Skeletal muscle satellite cell (primary cell): Measurements from ENCODE around the gene CRYBA1.

Source experiments
- H3K27me3 ChIP-seq: 2 replicates; pipeline ENCODE4 v1.7.0; 2013; ENCODE audit warnings: low read length; ENCODE audit not compliant: control insufficient read depth, insufficient read depth
- H3K36me3 ChIP-seq: 2 replicates; pipeline ENCODE4 v1.7.0; 2013; ENCODE audit warnings: mild to moderate bottlenecking, control low read depth, low read length; ENCODE audit not compliant: insufficient read depth
- H3K4me1 ChIP-seq: 2 replicates; pipeline ENCODE4 v1.7.0; 2013; ENCODE audit warnings: low read length; ENCODE audit not compliant: control insufficient read depth, insufficient read depth
- H3K4me2 ChIP-seq: 2 replicates; pipeline ENCODE4 v1.7.0; 2013; ENCODE audit warnings: mild to moderate bottlenecking, low read length
- H3K4me3 ChIP-seq: 2 replicates; pipeline ENCODE4 v1.7.0; 2013; ENCODE audit warnings: low read length
- H3K9ac ChIP-seq: 2 replicates; pipeline ENCODE4 v1.7.0; 2013; ENCODE audit warnings: mild to moderate bottlenecking, low read depth, low read length, moderate library complexity
- H3K9me3 ChIP-seq: replicated peaks from 2 replicates; pipeline ENCODE4 v1.7.0; 2013; ENCODE audit warnings: mild to moderate bottlenecking, control low read depth, low read length

CRYBA1 gene

GRCh38 chr17:29238133-29238850 lies 8.4 kb upstream of the CRYBA1 start:
- H3K9me3 ChIP-seq: no peaks in the 10 kb centered on the region
- peaks cover 38% of the 10 kb centered on the region for H3K4me1 ChIP-seq
- H3K27me3 ChIP-seq: no peaks in the 10 kb centered on the region
- H3K36me3 ChIP-seq: no peaks in the 10 kb centered on the region
- peak overlapping the region; percentile 36 for H3K4me2 ChIP-seq
- H3K4me3 ChIP-seq: peak overlapping the region; percentile 7
- H3K9ac ChIP-seq: peak overlapping the region; percentile 9

- H3K36me3 ChIP-seq: no peaks in the 10 kb centered on the region
- H3K27me3 ChIP-seq: no peaks in the 10 kb centered on the region
- H3K9me3 ChIP-seq: no peaks in the 10 kb centered on the region
- peaks cover 45% of the 10 kb centered on the region for H3K4me1 ChIP-seq
- H3K9ac ChIP-seq: peak overlapping the region; percentile 28
- peak overlapping the region; percentile 10 for H3K4me3 ChIP-seq
- peak overlapping the region; percentile 42 for H3K4me2 ChIP-seq
These were observed 6.2 kb upstream of the CRYBA1 start for GRCh38 chr17:29240477-29240876.

- H3K27me3 ChIP-seq: no peaks in the 10 kb centered on the region
- H3K4me3 ChIP-seq: no peak overlapping the region
- peaks cover 45% of the 10 kb centered on the region for H3K4me1 ChIP-seq
- H3K4me2 ChIP-seq: peak overlapping the region; percentile 53
- H3K36me3 ChIP-seq: no peaks in the 10 kb centered on the region
- H3K9me3 ChIP-seq: no peaks in the 10 kb centered on the region
- H3K9ac ChIP-seq: peak overlapping the region; percentile 33
These were observed 5.4 kb upstream of the CRYBA1 start for GRCh38 chr17:29240968-29241963.

GRCh38 chr17:29242051-29242450 lies 4.6 kb upstream of the CRYBA1 start:
- Histone ChIP-seq H3K36me3 (no peaks in the 10 kb centered on the region), H3K27me3 (no peaks in the 10 kb centered on the region), H3K9ac (no peak overlapping the region), H3K9me3 (no peaks in the 10 kb centered on the region), H3K4me1 (peaks cover 45% of the 10 kb centered on the region), H3K4me3 (no peak overlapping the region), H3K4me2 (no peak overlapping the region)

GRCh38 chr17:29242790-29243189 lies 3.9 kb upstream of the CRYBA1 start:
- Histone ChIP-seq H3K27me3 (no peaks in the 10 kb centered on the region), H3K4me2 (no peak overlapping the region), H3K9me3 (no peaks in the 10 kb centered on the region), H3K9ac (no peak overlapping the region), H3K4me3 (no peak overlapping the region), H3K4me1 (peaks cover 39% of the 10 kb centered on the region), H3K36me3 (no peaks in the 10 kb centered on the region)

- Histone ChIP-seq H3K4me3 (no peak overlapping the region), H3K9me3 (no peaks in the 10 kb centered on the region), H3K36me3 (no peaks in the 10 kb centered on the region), H3K4me2 (no peak overlapping the region), H3K27me3 (no peaks in the 10 kb centered on the region), H3K4me1 (peaks cover 29% of the 10 kb centered on the region), H3K9ac (no peak overlapping the region)
These were observed 2.9 kb upstream of the CRYBA1 start for GRCh38 chr17:29243792-29244191.

- H3K9ac ChIP-seq: no peak overlapping the region
- no peak overlapping the region for H3K4me2 ChIP-seq
- no peaks in the 10 kb centered on the region for H3K36me3 ChIP-seq
- H3K9me3 ChIP-seq: no peaks in the 10 kb centered on the region
- no peaks in the 10 kb centered on the region for H3K27me3 ChIP-seq
- no peak overlapping the region for H3K4me3 ChIP-seq
- H3K4me1 ChIP-seq: peaks cover 27% of the 10 kb centered on the region
These were observed 1.3 kb upstream of the CRYBA1 start for GRCh38 chr17:29245401-29245800.

- H3K4me3 ChIP-seq: no peak overlapping the region
- no peak overlapping the region for H3K4me2 ChIP-seq
- no peaks in the 10 kb centered on the region for H3K27me3 ChIP-seq
- no peaks in the 10 kb centered on the region for H3K36me3 ChIP-seq
- H3K9me3 ChIP-seq: no peaks in the 10 kb centered on the region
- peaks cover 28% of the 10 kb centered on the region for H3K4me1 ChIP-seq
- no peak overlapping the region for H3K9ac ChIP-seq
These were observed 560 bp downstream of the CRYBA1 start for GRCh38 chr17:29247219-29247618.

- Histone ChIP-seq H3K9ac (no peak overlapping the region), H3K9me3 (no peaks in the 10 kb centered on the region), H3K4me1 (peaks cover 33% of the 10 kb centered on the region)
These were observed 2.2 kb downstream of the CRYBA1 start for GRCh38 chr17:29248845-29249244.

GRCh38 chr17:29250666-29251065 lies 4.0 kb downstream of the CRYBA1 start:
- Histone ChIP-seq H3K4me2 (no peak overlapping the region), H3K9me3 (no peaks in the 10 kb centered on the region), H3K4me3 (no peak overlapping the region), H3K9ac (no peak overlapping the region), H3K27me3 (no peaks in the 10 kb centered on the region), H3K36me3 (no peaks in the 10 kb centered on the region), H3K4me1 (peaks cover 41% of the 10 kb centered on the region)

More at GRCh38 chr17:29248845-29249244, 2.2 kb downstream of the CRYBA1 start:
- Histone ChIP-seq H3K27me3 (no peaks in the 10 kb centered on the region), H3K4me2 (no peak overlapping the region), H3K36me3 (no peaks in the 10 kb centered on the region), H3K4me3 (no peak overlapping the region)

- H3K4me2 ChIP-seq: no peak overlapping the region
- H3K36me3 ChIP-seq: peaks cover 3% of the 10 kb centered on the region
- no peaks in the 10 kb centered on the region for H3K9me3 ChIP-seq
- H3K4me1 ChIP-seq: peaks cover 46% of the 10 kb centered on the region
- H3K27me3 ChIP-seq: no peaks in the 10 kb centered on the region
- H3K4me3 ChIP-seq: no peak overlapping the region
- no peak overlapping the region for H3K9ac ChIP-seq
These were observed 4.5 kb downstream of the CRYBA1 start for GRCh38 chr17:29251184-29251583.
